ENCODE data around the gene ACOT4. TPM values are rescaled to one million over a fixed set of nuclear protein-coding genes. Genes with fewer than 3 reads are reported as not detected.

Gene ACOT4
- total RNA-seq, 4 donors from 2014 or later: 4.3 to 4.8 (median 4.7) TPM; not detected in 1

- TF ChIP-seq POLR2A (IDR thresholded peaks at IDR 0.05): no peak
- TF ChIP-seq CTCF (IDR thresholded peaks at IDR 0.05): no peak
- Histone ChIP-seq H3K4me3 (no peak overlapping the region), H3K27ac (no peak overlapping the region), H3K9me3 (no peaks in the 10 kb centered on the region), H3K4me1 (peaks cover 0 to 8% (median 0%) of the 10 kb centered on the region in 4 donors), H3K27me3 (no peaks in the 10 kb centered on the region), H3K36me3 (no peaks in the 10 kb centered on the region)
- DNase-seq: no peak
Observed at GRCh38 chr14:73599499-73599898, 7.8 kb downstream of the ACOT4 start.

GRCh38 chr14:73602994-73603393, 11.3 kb downstream of the ACOT4 start:
- no peaks in the 10 kb centered on the region for H3K9me3 ChIP-seq
- H3K27ac ChIP-seq: no peak overlapping the region
- H3K4me1 ChIP-seq: peaks cover 0 to 8% (median 0%) of the 10 kb centered on the region in 4 donors
- H3K4me3 ChIP-seq: no peak overlapping the region
- DNase-seq: no peak
- no peaks in the 10 kb centered on the region for H3K27me3 ChIP-seq
- no peak for TF ChIP-seq POLR2A (IDR thresholded peaks at IDR 0.05)
- no peak for TF ChIP-seq CTCF (IDR thresholded peaks at IDR 0.05)
- H3K36me3 ChIP-seq: no peaks in the 10 kb centered on the region

GRCh38 chr14:73606271-73606670, 14.6 kb downstream of the ACOT4 start:
- no peaks in the 10 kb centered on the region for H3K9me3 ChIP-seq
- H3K4me3 ChIP-seq: no peak overlapping the region
- no peak overlapping the region for H3K27ac ChIP-seq
- no peak for TF ChIP-seq POLR2A (IDR thresholded peaks at IDR 0.05)
- no peak for TF ChIP-seq CTCF (IDR thresholded peaks at IDR 0.05)
- no peak for DNase-seq
- H3K4me1 ChIP-seq: no peaks in the 10 kb centered on the region
- H3K36me3 ChIP-seq: no peaks in the 10 kb centered on the region
- H3K27me3 ChIP-seq: no peaks in the 10 kb centered on the region

- TF ChIP-seq CTCF (IDR thresholded peaks at IDR 0.05) (no peak), POLR2A (IDR thresholded peaks at IDR 0.05) (no peak)
- Histone ChIP-seq H3K9me3 (no peaks in the 10 kb centered on the region), H3K27ac (no peak overlapping the region), H3K36me3 (no peaks in the 10 kb centered on the region), H3K4me1 (no peaks in the 10 kb centered on the region), H3K4me3 (no peak overlapping the region), H3K27me3 (no peaks in the 10 kb centered on the region)
- no peak for DNase-seq
Observed at GRCh38 chr14:73607241-73607640, 15.6 kb downstream of the ACOT4 start.

- peaks cover 0 to 3% (median 0%) of the 10 kb centered on the region in 4 donors for H3K4me1 ChIP-seq
- H3K36me3 ChIP-seq: no peaks in the 10 kb centered on the region
- TF ChIP-seq POLR2A (IDR thresholded peaks at IDR 0.05) (no peak), CTCF (IDR thresholded peaks at IDR 0.05) (no peak)
- H3K9me3 ChIP-seq: no peaks in the 10 kb centered on the region
- H3K27me3 ChIP-seq: no peaks in the 10 kb centered on the region
- H3K27ac ChIP-seq: no peak overlapping the region
- H3K4me3 ChIP-seq: no peak overlapping the region
- no peak for DNase-seq
Observed at GRCh38 chr14:73610687-73611086, 19.0 kb downstream of the ACOT4 start.
